GM12865 (cell line): ENCODE measurements around the gene DPP10.
"Not testable (repeated sequence)": the region's sequence is repeated elsewhere in the genome, so short reads cannot be mapped to it uniquely, and the experiment has no call there.

Experiments used
- DNase-seq: peaks from one replicate; pipeline ENCODE4 v3.0.0; 2010; ENCODE audit warnings: low read depth
- H3K4me3 ChIP-seq: 2 replicates; pipeline ENCODE4 v1.5.1; 2011; ENCODE audit warnings: mild to moderate bottlenecking, low read depth, low read length, control low read depth
- CTCF ChIP-seq: IDR thresholded peaks from 2 replicates; pipeline ENCODE4 v1.5.1; 2011; ENCODE audit warnings: low read length, control low read depth, low read depth, inconsistent platforms; ENCODE audit not compliant: insufficient read depth; ENCODE audit errors: missing control alignments

The DPP10 gene

DNA sequence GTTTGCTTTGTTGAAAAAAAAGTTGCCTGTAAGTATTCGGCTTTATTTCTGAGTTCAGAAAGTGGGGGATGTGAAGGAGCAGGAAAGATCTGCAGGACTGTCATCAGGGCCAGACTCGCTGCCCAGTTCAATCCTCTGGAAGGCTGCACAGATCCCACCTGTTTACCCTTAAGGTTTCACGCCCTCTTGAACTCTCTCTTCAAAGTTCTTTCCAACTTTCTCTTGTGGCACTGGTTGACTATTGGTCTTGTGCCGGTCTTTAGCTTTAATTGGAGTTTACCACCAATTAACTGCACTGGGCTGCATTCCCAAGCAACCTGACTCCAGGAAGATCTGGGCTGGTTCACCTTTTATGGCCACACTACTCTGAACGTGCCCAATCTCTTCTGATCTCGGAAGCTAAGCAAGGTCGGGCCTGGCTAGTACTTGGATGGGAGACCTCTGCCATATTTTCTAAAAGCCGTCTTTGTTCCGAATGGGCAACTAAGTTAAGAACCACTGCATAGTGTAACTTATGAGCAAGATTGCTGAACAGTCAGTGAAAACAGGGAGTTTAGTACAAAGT is 495.0 kb downstream of the DPP10 start:
- DNase-seq: no peak
- no peak for TF ChIP-seq CTCF
- H3K4me3 ChIP-seq: no peak overlapping the region

DNA sequence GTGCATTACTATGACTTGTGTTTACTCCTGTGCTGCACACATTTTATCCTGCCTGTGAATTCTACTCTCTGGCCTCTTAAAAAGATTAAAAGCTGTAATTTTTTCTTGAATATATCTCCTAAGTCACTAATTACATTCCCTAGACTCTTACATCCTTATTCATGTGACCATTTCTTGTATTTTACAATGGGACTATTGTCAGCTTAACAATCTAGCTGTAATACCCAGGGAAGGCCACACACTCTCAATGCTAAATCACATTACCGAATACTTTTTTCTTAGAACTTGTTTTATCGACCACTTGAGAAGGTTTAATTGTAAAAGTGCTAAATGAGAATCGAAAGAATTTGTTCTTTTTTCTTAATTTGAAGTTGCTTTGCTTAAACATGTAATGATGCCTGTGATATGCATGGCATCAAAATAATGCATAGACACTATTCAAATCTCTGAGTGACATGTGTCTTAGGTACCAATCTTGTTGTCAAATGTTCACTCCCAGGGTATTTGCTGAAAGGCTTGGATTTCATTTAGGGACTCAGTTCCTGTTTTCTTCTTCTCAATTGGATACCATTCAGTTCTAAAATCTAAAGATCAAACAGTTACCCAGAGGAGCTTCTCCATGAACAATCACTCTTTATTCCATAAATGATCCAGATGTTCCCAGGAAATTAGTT is 498.5 kb downstream of the DPP10 start:
- H3K4me3 ChIP-seq: no peak overlapping the region
- DNase-seq: no peak
- TF ChIP-seq CTCF: no peak

GRCh38 chr2:114949228-114949804 is 506.9 kb downstream of the DPP10 start:
- DNase-seq: no peak
- TF ChIP-seq CTCF: no peak
- no peak overlapping the region for H3K4me3 ChIP-seq

DNA sequence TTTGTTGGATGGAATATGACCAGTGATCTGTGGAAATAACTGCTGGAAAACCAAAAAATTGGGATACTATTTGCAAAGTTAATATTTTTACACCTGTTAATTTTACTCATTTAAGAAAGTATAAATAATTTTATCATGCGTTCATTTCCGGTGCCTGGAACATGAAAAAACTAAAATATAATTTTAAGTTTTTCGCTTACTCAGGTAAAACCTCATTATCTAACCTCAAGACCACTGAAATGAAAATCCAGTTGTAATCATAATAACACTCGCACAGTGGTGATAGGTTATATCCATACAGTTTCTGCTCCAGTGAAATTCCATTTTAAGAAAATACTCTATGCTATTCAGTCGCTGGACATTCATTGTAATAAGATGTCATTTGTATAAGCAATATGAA is 517.9 kb downstream of the DPP10 start:
- no peak overlapping the region for H3K4me3 ChIP-seq
- no peak for TF ChIP-seq CTCF
- DNase-seq: no peak

GRCh38 chr2:114962532-114962931 is 520.1 kb downstream of the DPP10 start:
- no peak for DNase-seq
- no peak for TF ChIP-seq CTCF

DNA sequence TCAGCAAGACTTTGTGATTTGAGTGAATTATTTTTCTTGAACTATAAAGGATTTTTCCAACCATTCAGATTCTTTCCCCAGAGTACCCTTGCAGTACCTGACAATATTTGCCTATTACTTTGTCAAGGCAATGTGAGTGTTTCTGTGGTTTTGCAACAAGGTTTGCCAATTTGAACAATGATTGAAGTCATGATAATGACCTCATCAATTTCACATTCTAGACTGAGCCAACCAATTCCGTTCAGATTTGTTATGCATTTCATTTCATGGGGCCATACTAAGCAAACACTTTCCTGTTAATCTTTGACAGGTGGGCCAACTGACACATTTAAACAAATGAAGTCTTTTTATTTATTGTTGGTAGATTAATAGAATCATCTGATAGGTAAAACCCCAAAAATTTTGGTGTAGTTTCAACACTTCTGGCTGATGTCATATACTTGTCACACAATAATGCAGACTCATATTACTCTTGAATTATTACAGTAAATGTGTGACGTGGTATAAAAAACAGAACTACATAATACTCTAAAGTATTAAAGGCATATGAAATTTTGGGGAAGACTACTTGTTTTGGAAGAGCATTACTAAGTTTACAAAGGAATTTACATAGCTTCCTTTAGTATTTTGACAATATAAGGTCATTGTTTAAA is 526.4 kb downstream of the DPP10 start:
- TF ChIP-seq CTCF: no peak
- no peak for DNase-seq
- no peak overlapping the region for H3K4me3 ChIP-seq

More at GRCh38 chr2:114962532-114962931, 520.1 kb downstream of the DPP10 start:
- H3K4me3 ChIP-seq: no peak overlapping the region

- DNase-seq: not testable (repeated sequence)
Observed at GRCh38 chr2:115004321-115004720, 561.9 kb downstream of the DPP10 start.

More at GRCh38 chr2:115004321-115004720, 561.9 kb downstream of the DPP10 start:
- not testable (repeated sequence) for H3K4me3 ChIP-seq
